Immature natural killer cell (primary cell): ENCODE data around the gene NFKBIE. TPM values are rescaled to one million over a fixed set of nuclear protein-coding genes. Genes with fewer than 3 reads are reported as not detected.

Experiments used
- DNase-seq, 3 donors: peaks; one replicate each; pipeline ENCODE4 v3.0.0; 2022; ENCODE audit warnings: mixed read lengths in 1 of 3
- H3K27ac Mint-ChIP-seq, 6 donors: one replicate each; pipeline ENCODE4 v1.8.0; 2020; ENCODE audit warnings: mixed read lengths in 6 of 6, mild to moderate bottlenecking in 5 of 6, inconsistent platforms in 4 of 6, moderate library complexity in 3 of 6
- H3K27me3 Mint-ChIP-seq, 3 donors: one replicate each; pipeline ENCODE4 v1.8.0; 2020 to 2021; ENCODE audit warnings: low read depth in 3 of 3, mild to moderate bottlenecking in 3 of 3, mixed read lengths in 3 of 3, moderate library complexity in 3 of 3, inconsistent platforms in 1 of 3
- H3K36me3 Mint-ChIP-seq, 3 donors: one replicate each; pipeline ENCODE4 v1.8.0; 2020; ENCODE audit warnings: mixed read lengths in 3 of 3, inconsistent platforms in 2 of 3, mild to moderate bottlenecking in 2 of 3
- H3K4me1 Mint-ChIP-seq, 2 donors: one replicate each; pipeline ENCODE4 v1.8.0; 2020; ENCODE audit warnings: inconsistent platforms in 2 of 2, mild to moderate bottlenecking in 2 of 2, mixed read lengths in 2 of 2, moderate library complexity in 1 of 2
- H3K4me3 Mint-ChIP-seq, 5 donors: one replicate each; pipeline ENCODE4 v1.8.0; 2020; ENCODE audit warnings: mild to moderate bottlenecking in 5 of 5, mixed read lengths in 5 of 5, inconsistent platforms in 3 of 5, moderate library complexity in 3 of 5
- H3K9me3 Mint-ChIP-seq, 6 donors: one replicate each; pipeline ENCODE4 v1.8.0; 2020; ENCODE audit warnings: mild to moderate bottlenecking in 6 of 6, mixed read lengths in 6 of 6, inconsistent platforms in 4 of 6, moderate library complexity in 3 of 6
- polyA plus RNA-seq, 3 donors: library from polyadenylated mRNA; unstranded; fragments of 300-500 nt; fragmentation: Illumina TruSeq; gene quantifications; one replicate each; pipeline ENCODE4 v1.2.3, GENCODE V29; 2021

Gene NFKBIE
- polyA plus RNA-seq, 3 donors from 2014 or later = 3.8 to 8.4 (median 8.3) TPM

DNA sequence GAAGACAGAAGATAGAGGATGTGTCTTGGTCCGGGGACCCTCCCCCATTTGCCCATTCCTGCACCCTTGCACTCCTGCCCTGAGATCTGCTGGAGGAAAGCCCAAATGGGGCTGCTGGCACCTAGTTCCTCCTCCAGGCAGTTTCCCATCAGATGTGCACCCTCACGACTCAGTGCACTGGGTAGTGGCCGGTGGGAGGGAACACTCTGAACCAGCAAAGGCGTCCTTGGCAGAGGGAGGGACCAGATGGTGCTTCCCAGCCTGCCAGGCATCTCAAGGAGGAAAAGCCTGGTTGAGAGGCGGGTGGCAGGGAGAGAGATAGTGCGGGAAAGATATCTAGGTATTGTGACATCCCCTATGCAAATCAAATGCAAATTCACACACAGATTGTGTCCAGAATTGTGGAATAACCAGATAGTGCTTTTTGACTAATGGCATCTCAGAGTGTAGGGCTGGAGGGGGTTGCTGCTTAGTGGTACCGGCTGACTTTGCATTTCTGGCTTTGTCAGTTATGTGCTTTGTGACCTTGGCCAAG is 24.4 kb upstream of the NFKBIE start:
- Mint-ChIP-seq H3K27me3 (peaks cover 6 to 24% (median 15%) of the 10 kb centered on the region in 3 donors), H3K36me3 (peaks cover 0 to 3% (median 0%) of the 10 kb centered on the region in 3 donors)

DNA sequence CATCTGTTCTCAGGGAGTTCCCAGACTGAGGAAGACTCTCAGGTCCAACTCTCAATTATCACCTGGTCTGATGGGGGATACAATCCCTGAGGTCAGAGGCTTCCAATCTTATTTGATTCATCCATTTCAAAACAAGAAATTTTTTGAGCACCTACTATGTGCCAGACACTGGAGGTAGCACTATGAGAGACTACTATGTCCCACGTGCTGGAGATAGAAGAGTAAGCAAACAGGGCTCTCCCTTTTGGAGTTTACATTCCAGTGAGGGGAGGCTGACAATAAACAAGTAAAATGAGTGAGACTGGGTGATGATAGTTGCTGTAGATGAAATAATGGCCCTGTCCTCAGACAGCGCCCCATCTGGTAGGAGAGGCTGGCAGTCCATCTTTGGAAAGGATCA is 21.4 kb upstream of the NFKBIE start:
- Mint-ChIP-seq H3K27me3 (peaks cover 2 to 24% (median 5%) of the 10 kb centered on the region in 3 donors), H3K4me3 (no peak overlapping the region), H3K4me1 (no peaks in the 10 kb centered on the region), H3K36me3 (no peaks in the 10 kb centered on the region), H3K27ac (no peak overlapping the region), H3K9me3 (no peaks in the 10 kb centered on the region)
- no peak for DNase-seq

More for the DNA sequence above, 24.4 kb upstream of the NFKBIE start:
- Mint-ChIP-seq H3K27ac (no peak overlapping the region), H3K4me1 (no peaks in the 10 kb centered on the region), H3K9me3 (no peaks in the 10 kb centered on the region), H3K4me3 (no peak overlapping the region)
- DNase-seq = no peak

DNA sequence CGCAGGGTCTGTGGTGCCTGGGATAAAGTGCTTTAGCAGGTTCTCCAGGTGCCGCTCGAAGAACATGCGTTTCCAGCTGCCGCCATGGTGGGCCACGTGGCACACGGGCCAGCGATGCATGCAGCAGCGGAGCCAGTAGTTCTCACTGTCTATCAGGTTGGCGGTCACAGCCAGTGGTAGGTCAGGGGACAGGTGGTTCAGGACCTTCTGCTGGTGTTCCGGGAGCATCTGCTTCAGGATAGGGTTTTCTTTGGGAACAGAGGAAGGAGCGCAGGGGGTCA is 20.9 kb upstream of the NFKBIE start:
- Mint-ChIP-seq H3K36me3 (no peaks in the 10 kb centered on the region), H3K27me3 (peaks cover 2 to 24% (median 5%) of the 10 kb centered on the region in 3 donors), H3K27ac (no peak overlapping the region), H3K4me3 (no peak overlapping the region), H3K9me3 (no peaks in the 10 kb centered on the region), H3K4me1 (no peaks in the 10 kb centered on the region)
- DNase-seq = no peak

DNA sequence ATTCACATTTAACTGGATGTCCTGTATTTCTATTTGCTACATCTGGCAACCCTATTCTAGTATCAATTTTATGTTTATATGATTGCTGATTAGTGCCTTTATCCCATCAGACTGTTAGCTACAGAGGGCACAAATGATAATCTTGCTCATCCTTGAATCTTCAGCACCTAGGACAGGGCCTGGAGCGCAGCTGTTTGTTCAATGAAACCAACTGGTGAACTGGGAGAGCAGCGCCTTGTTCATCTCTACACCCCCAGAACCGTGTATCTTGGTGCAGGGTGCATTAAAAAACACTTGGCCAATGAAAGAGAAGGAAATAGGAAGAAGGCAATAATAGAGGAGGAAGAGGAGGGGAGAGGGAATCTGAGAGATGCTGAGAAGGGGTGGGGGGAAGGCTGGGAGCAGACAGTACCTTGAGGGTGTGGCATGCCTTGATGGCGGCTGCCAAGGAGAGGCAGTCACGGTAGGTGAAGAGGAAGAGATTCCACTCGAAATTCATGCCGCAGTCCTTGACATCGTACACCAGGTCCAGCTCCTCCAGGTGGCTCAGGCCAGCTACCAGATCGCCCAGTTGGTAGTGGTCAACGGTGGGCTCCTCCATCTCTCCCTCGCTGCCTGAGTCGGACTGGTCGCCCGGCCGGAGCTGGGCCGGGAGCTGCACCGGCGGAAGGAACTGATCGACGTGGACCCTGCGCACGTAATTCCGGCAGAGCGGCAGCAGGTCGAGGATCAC is 20.4 kb upstream of the NFKBIE start:
- DNase-seq = no peak
- Mint-ChIP-seq H3K9me3 (no peaks in the 10 kb centered on the region), H3K4me1 (no peaks in the 10 kb centered on the region), H3K4me3 (no peak overlapping the region), H3K27ac (no peak overlapping the region), H3K36me3 (no peaks in the 10 kb centered on the region), H3K27me3 (peaks cover 3 to 24% (median 5%) of the 10 kb centered on the region in 3 donors)

DNA sequence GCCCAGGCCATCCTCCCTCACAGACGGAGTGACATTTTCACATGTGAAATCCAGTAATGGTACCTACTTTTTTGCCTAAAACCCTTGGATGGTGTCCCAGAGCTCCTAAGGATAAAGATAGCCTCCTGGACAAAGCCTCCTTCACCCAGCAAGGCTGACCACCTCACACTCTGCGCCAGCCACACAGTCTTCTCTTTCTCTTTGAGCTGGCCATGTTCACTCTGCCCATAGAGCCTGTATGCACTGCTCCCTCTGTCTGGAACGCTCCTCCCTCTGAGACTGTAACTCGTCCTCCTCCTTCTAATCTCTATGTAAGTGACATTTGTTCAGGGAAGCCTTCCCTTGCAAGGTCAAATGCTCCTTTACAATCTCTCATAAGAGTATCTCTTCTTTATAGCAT is 19.5 kb upstream of the NFKBIE start:
- Mint-ChIP-seq H3K27me3 (peaks cover 3 to 31% (median 5%) of the 10 kb centered on the region in 3 donors), H3K27ac (no peak overlapping the region), H3K4me3 (no peak overlapping the region), H3K9me3 (no peaks in the 10 kb centered on the region), H3K36me3 (no peaks in the 10 kb centered on the region), H3K4me1 (no peaks in the 10 kb centered on the region)
- DNase-seq = no peak

DNA sequence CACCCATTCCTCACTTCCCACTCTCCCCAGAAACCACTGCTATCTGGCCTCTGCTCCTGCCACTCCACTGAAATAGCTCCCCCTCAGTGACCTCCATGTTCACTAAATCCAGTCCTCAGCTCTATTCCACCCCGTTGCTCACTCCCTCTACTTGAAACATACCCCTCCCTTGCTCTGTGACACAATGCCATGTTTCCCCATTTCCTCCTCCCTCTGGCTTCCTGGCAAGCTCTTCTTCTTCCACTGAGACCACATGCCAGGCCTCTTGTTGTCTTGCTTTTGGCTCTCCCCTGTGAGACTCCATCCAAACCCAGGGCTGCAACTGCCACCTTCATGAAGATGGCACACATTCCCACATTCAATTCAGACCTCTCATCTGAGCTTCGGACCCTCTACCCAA is 18.8 kb upstream of the NFKBIE start:
- Mint-ChIP-seq H3K36me3 (no peaks in the 10 kb centered on the region), H3K4me1 (no peaks in the 10 kb centered on the region), H3K9me3 (no peaks in the 10 kb centered on the region), H3K4me3 (no peak overlapping the region), H3K27me3 (peaks cover 7 to 35% (median 7%) of the 10 kb centered on the region in 3 donors), H3K27ac (no peak overlapping the region)
- no peak for DNase-seq

DNA sequence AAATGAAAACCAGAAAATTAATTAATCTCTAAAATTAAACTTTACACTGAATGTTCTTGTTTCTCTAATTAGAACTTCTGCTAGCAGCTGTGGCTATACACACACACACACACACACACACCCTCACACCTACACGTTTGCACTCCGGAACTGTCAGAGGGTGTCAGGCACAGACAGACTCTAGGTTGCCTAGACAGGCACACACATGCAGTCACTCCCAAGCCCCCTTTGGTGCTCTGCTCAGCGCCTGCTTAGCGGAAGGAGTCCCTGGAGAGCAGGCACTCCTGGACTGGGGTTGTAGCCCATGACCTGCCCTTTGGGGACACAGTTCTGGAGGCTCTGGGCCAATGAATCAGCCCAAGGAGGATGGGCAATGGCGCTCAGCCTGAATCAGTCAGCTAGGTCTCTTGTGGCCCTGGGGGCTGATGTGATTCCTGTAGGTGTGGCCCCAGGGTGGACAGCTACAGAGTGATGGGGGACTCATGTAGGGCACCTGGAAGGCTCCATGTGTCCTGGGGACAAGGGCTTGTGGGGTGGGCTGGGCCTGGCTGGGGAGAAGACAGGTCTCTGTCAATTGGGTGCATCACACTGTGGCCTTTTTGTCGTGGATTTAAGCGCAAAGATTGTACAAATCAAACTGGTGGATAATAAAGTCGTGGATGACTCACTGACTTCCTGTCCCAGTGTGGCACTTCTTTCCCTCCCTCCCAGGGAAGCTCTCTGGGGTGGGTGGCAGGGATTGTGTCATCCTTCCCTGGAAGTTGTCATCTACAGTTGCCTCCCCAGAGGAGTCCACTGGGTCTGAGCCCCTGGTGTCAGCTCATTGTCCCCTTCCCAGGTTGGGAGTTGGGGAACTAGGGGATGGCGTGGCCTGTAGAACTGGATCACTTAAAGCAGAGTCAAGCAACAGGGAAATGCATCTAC is 13.7 kb upstream of the NFKBIE start:
- Mint-ChIP-seq H3K27me3 (peaks cover 10 to 38% (median 19%) of the 10 kb centered on the region in 3 donors), H3K4me3 (no peak overlapping the region)

DNA sequence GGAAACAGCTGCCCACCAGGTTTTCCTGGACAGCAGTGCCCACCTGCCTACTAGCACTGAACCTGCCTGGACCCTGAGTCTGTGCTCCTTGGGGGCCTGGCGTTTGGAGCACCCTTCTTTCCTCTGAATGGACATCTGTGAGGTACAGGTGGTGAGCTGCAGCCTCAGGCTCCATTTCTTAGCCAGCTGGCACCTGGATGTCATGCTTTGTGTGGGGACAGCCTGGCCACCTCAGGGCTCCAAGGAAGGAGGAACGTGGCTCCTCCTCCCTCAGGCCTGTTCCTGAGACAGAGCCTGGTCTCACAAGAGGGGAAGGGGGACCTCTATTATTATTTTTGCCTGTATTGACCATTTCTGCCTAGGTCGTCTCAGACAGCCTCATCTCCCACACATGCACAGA is 13.0 kb upstream of the NFKBIE start:
- no peak for DNase-seq
- peaks cover 2 to 6% of the 10 kb centered on the region in 2 donors for H3K4me1 Mint-ChIP-seq
- H3K4me3 Mint-ChIP-seq = no peak overlapping the region
- H3K27ac Mint-ChIP-seq = no peak overlapping the region
- peaks cover 9 to 40% (median 18%) of the 10 kb centered on the region in 3 donors for H3K27me3 Mint-ChIP-seq
- no peaks in the 10 kb centered on the region for H3K9me3 Mint-ChIP-seq
- H3K36me3 Mint-ChIP-seq = peaks cover 0 to 4% (median 0%) of the 10 kb centered on the region in 3 donors

More for the DNA sequence above, 13.7 kb upstream of the NFKBIE start:
- H3K9me3 Mint-ChIP-seq = no peaks in the 10 kb centered on the region
- no peak overlapping the region for H3K27ac Mint-ChIP-seq
- H3K36me3 Mint-ChIP-seq = peaks cover 0 to 4% (median 0%) of the 10 kb centered on the region in 3 donors
- peaks cover 2 to 6% of the 10 kb centered on the region in 2 donors for H3K4me1 Mint-ChIP-seq
- no peak for DNase-seq

DNA sequence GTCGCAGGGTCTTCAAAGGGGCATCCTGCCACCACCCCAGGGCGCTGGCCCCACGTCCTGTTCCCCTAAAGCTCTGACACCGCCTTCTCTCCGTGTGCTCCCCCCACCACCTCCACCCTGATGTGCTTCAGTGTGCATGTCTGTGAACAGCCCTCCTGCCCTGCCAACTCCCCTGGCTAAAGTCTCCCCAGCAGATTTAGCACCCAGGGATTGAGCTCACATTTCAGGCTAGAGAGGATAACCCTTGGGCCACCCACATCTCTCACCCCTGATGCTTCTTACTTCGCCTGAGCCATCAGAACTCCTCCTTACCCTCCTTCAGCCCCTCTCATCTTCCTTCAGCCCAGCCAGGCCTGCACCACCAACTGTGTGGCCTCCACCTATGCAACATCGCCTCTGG is 12.4 kb upstream of the NFKBIE start:
- Mint-ChIP-seq H3K27ac (no peak overlapping the region), H3K4me3 (no peak overlapping the region), H3K4me1 (peaks cover 2 to 6% of the 10 kb centered on the region in 2 donors), H3K27me3 (peaks cover 10 to 41% (median 18%) of the 10 kb centered on the region in 3 donors), H3K9me3 (no peaks in the 10 kb centered on the region), H3K36me3 (peaks cover 0 to 4% (median 0%) of the 10 kb centered on the region in 3 donors)
- DNase-seq = no peak

DNA sequence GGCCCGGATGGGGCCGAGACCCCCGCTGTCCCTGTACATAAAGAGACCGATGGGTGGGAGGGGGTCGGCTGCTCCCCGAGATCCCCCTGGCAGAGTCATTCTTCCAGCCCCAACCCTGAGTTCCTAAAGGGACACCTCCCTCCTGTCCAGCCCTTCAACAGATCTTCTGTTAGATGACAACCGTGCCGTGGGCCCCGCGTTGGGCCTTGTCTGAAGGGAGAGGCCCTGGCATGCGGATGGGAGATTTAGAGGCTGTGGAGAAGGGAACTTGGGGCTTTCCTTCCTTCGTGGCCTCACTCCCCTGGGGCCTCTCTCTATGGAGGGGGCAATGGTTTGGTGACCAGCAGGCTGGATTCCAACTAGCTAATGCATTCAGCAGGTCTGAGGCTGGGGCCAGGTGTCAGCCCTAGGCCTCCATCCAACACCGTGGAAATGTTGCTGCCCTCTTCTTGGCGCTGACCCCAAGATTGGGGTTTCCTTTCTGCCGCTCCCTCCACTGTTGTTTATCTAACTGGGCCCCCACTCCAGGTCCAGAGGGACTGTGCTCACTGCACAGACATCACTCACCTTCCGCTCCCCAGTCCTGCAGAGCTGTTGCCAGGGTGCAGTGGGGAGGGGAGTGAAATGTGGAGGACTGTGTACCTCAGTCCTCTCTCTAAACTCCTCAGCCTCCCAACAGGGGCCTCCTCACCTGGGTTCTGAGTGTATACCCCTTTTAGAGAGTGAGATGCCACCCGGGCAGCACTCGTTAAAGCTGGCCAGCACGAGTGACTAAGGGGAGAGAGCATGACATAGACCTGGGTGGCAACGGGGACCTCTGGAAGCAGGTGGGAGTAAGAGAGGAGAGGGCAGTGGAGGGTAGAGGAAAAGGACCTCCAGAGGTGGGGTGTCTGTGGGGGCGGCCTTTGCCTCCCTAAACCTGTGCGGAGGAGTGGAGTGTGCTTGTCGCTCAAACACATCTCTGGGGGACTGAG is 11.6 kb upstream of the NFKBIE start:
- Mint-ChIP-seq H3K27me3 (peaks cover 15 to 42% (median 19%) of the 10 kb centered on the region in 3 donors), H3K4me3 (peak overlapping the region in 2 of 5 donors; percentile 8 to 13), H3K27ac (no peak overlapping the region), H3K9me3 (no peaks in the 10 kb centered on the region), H3K36me3 (peaks cover 0 to 4% (median 0%) of the 10 kb centered on the region in 3 donors), H3K4me1 (peaks cover 2 to 6% of the 10 kb centered on the region in 2 donors)
- DNase-seq = no peak

DNA sequence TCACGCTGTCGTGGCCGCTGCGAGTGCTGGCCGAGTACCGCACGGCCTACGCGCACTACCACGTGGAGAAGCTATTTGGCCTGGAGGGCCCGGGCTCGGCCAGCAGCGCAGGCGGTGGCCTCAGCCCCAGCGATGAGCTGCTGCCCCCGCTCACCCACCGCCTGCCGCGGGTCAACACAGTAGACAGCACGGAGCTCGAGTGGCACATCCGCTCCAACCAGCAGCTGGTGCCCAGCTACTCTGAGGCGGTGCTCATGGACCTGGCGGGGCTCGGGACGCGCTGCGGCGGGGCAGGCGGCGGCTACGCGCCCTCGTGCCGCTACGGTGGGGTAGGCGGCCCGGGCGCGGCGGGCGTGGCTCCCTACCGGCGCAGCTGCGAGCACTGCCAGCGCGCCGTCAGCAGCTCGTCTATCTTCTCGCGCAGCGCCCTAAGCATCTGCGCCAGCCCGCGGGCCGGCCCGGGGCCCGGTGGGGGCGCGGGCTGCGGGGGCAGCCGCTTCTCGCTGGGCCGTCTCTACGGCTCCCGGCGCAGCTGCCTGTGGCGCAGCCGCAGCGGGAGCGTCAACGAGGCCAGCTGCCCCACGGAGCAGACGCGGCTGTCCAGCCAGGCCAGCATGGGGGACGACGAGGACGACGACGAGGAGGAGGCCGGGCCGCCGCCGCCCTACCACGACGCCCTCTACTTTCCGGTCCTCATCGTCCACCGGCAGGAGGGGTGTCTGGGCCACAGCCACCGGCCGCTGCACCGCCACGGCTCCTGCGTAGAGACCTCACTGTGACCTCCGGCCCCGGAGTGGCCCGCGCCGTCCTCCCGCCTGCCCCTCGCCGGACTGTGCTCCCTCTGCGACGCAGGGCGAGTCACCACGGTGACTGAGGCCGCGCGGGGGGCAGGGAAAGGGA is 10.6 kb upstream of the NFKBIE start:
- H3K9me3 Mint-ChIP-seq = no peaks in the 10 kb centered on the region
- no peak overlapping the region for H3K27ac Mint-ChIP-seq
- DNase-seq = no peak
- peaks cover 21 to 49% (median 26%) of the 10 kb centered on the region in 3 donors for H3K27me3 Mint-ChIP-seq
- H3K36me3 Mint-ChIP-seq = peaks cover 0 to 4% (median 0%) of the 10 kb centered on the region in 3 donors
- H3K4me3 Mint-ChIP-seq = no peak overlapping the region
- peaks cover 4 to 12% of the 10 kb centered on the region in 2 donors for H3K4me1 Mint-ChIP-seq

DNA sequence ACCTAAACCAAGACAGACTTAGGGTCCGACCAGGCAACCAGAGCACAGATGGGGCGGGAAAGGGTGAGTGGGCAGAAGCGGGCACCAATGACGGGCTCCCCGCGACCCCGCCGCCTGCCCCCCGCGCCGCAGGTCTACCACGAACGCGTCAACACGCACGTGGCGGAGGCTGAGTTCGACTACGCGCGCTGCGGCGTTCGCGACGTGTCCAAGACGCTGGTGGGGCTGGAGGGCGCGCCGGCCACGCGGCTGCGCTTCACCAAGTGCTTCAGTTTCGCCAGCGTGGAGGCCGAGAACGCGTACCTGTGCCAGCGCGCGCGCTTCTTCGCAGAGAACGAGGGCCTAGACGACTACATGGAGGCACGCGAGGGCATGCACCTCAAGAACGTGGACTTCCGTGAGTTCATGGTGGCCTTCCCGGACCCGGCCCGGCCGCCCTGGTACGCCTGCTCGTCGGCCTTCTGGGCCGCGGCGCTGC is 10.0 kb upstream of the NFKBIE start:
- Mint-ChIP-seq H3K4me1 (peaks cover 5 to 13% of the 10 kb centered on the region in 2 donors), H3K27me3 (peaks cover 22 to 46% (median 25%) of the 10 kb centered on the region in 3 donors), H3K4me3 (no peak overlapping the region), H3K9me3 (no peaks in the 10 kb centered on the region), H3K36me3 (peaks cover 0 to 4% (median 0%) of the 10 kb centered on the region in 3 donors), H3K27ac (no peak overlapping the region)
- no peak for DNase-seq
